ENCODE measurements around the gene EML1.

Gene EML1

GRCh38 chr14:99816217-99816616, 23.0 kb downstream of the EML1 start:
- no peak for TF ChIP-seq CTCF (IDR thresholded peaks at IDR 0.05; ENCODE audit: control insufficient read depth, insufficient read depth, low read depth, low read length, missing control alignments)
- no peak for DNase-seq (ENCODE audit: low read depth)
- H3K4me3 ChIP-seq (ENCODE audit: control insufficient read depth, low read depth, low read length): no peak overlapping the region

GRCh38 chr14:99816642-99817041, 23.4 kb downstream of the EML1 start:
- H3K4me3 ChIP-seq (ENCODE audit: control insufficient read depth, low read depth, low read length): no peak overlapping the region
- DNase-seq (ENCODE audit: low read depth): no peak
- no peak for TF ChIP-seq CTCF (IDR thresholded peaks at IDR 0.05; ENCODE audit: control insufficient read depth, insufficient read depth, low read depth, low read length, missing control alignments)

- DNase-seq (ENCODE audit: low read depth): no peak
- TF ChIP-seq CTCF (IDR thresholded peaks at IDR 0.05; ENCODE audit: control insufficient read depth, insufficient read depth, low read depth, low read length, missing control alignments): no peak
- no peak overlapping the region for H3K4me3 ChIP-seq (ENCODE audit: control insufficient read depth, low read depth, low read length)
Observed at GRCh38 chr14:99817331-99817730, 24.1 kb downstream of the EML1 start.

GRCh38 chr14:99818503-99819036, 25.4 kb downstream of the EML1 start:
- TF ChIP-seq CTCF (IDR thresholded peaks at IDR 0.05; ENCODE audit: control insufficient read depth, insufficient read depth, low read depth, low read length, missing control alignments): no peak
- DNase-seq (ENCODE audit: low read depth): no peak
- no peak overlapping the region for H3K4me3 ChIP-seq (ENCODE audit: control insufficient read depth, low read depth, low read length)

- no peak overlapping the region for H3K4me3 ChIP-seq (ENCODE audit: control insufficient read depth, low read depth, low read length)
- DNase-seq (ENCODE audit: low read depth): no peak
- no peak for TF ChIP-seq CTCF (IDR thresholded peaks at IDR 0.05; ENCODE audit: control insufficient read depth, insufficient read depth, low read depth, low read length, missing control alignments)
Observed at GRCh38 chr14:99819514-99819913, 26.3 kb downstream of the EML1 start.

- TF ChIP-seq CTCF (IDR thresholded peaks at IDR 0.05; ENCODE audit: control insufficient read depth, insufficient read depth, low read depth, low read length, missing control alignments): no peak
- no peak for DNase-seq (ENCODE audit: low read depth)
- no peak overlapping the region for H3K4me3 ChIP-seq (ENCODE audit: control insufficient read depth, low read depth, low read length)
Observed at GRCh38 chr14:99820702-99821331, 27.6 kb downstream of the EML1 start.

Data from AG09309 (cell line).